HTR-8/SVneo (cell line): ENCODE measurements around the gene TMIE.
A peak's percentile ranks its signal among the peaks of the same experiment; 100 is the strongest.
"Not testable (repeated sequence)": the region's sequence is repeated elsewhere in the genome, so short reads cannot be mapped to it uniquely, and the experiment has no call there.

Source experiments
- DNase-seq: peaks from one replicate; pipeline ENCODE4 v3.0.0; 2011; ENCODE audit warnings: low spot score, mixed read lengths; ENCODE audit not compliant: insufficient read length
- FAIRE-seq: peaks from 2 replicates; lab custom pipeline; 2011; peaks lifted over from hg19 to GRCh38; lab: Jason Lieb, UNC

Gene TMIE

DNA sequence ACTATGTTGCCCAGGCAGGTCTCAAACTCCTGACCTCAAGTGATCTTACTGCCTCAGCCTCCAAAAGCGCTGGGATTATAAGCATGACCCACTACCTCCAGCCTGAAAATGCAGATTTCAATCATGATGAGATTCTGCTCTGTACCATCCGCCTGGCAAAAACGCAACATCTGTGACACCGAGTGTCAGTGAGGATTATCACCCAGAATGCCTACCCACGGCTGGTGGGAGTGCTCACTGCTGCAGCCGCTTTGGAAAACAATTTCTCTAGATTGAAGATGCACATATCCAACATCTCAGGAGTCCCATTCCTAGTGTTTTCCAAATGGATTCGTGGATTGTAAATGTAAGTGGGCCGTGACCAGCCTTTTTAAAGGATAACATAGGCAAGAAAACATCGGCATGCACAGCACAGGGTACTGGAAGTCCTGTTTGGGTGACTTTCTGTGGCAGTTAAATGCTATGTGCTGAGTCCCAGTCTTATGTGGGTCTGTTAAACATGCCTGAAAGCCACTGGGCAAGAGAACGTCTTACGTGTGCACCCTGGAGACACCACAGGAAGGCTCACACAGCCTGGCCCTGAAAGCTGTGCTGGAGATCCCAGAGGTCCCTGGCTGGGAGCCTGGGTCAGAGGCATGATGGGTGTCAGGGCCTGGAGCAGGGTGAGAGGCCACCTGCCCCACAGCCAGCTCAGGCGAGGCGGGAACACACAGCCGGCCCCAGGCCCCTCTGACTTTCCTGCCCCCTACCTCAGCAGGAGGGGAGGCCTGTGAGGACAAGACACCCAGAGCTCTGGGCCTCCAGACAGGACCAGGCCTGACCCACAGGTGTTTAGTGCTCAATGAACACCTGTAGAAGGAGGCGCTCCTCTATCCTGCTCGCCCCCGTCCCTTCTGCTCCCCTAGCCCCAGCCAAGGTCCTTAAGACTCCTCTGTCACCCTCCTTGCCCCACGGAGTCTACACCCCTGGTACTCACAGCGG lies 15.6 kb downstream of the TMIE start:
- FAIRE-seq (no peak), DNase-seq (no peak)

DNA sequence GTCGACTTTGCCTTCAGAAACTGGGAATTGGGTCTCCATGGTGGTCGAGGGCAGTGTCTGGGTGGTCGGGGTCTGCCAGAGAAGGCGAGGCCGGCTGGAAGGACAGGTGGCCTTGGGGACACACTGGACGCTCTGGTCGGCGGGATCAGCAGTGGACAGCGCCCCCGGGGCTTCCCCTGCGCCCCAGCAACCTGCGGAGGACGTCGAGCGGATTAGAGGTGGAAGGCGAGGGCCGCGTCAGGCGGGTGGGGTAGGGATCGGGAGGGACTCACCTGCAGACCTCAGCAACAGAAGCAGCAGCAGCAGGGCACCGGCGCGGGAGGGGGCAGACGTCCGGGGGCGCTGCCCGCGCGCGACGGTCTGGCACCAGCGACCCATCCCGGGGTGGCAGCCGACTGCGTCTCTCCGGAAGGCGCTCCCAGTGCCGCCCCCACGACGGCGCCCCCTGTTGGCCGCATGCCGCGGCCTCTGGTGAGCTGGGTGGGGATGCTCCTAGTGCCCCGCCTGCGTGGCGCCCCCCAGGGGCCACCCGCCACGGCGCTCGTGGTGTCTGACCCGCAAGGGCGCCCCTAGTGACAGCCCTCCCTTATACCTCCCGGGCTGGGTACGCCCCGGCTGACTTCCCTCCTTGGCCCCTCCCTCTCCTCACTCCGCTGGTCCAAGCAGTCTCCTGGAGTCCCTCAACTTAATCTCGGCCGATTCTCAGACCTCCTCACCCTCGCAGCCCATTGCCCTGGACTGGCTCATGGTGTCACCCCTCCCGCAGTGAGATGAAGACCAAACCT lies 16.4 kb downstream of the TMIE start, which contains the start of gene PRSS50:
Gene PRSS50, minus strand, starts transcription at position 423 of the 785 bp plus-strand sequence. Its CDS starts 45 bp downstream, at position 378.
- no peak for DNase-seq

DNA sequence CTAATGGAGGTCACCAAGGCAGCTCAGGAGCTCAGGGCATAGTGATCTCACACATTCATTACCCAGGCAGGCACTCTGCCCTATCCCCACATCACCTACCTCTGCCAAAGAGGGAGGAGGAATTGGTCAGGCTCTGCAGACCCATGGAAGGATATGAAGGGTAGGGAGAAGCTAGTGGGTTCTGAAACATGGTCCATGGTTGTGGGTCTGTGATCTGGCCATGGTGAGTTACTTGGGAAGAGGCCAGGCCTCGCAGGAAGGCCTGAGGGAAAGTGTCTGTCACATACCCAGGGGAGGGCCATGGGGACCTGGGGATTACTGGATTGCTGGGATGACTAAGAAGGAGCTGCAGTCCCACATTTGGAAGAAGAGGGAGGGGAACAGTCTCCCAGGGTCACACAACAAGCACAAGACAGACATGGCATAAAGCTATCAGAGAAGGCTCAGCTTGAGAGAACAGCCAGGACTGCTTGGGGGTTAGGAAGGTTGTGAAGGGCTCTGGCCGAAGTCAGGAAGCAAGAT lies 17.9 kb downstream of the TMIE start:
- DNase-seq (no peak), FAIRE-seq (no peak)

More for the DNA sequence above, 16.4 kb downstream of the TMIE start, which contains the start of gene PRSS50:
- no peak for FAIRE-seq

DNA sequence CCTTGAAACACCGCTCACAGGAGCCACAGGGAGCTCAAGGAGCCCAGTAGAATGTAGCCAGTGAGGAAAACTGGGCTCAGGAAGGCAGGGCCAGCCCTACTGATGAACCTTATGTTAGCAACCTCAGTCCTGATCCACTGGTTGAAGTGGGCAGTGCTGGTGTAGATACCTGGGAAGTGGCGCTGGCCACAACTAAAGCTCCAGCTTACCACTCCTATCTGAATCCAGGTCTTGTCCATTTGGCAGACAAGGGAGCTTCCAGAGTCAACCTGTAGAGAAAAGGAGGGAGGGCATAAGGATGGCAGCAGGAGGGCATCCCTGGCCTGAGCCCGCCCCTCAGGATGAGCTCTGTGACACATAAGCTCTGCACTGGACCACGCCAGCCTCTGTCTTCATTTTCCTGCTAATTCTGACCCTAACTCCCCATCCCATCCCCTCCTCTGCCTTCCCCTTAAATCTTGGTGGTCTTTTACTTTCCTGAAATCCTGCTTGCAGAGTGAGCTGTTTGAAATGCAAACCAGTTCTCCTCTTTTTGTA lies 18.6 kb downstream of the TMIE start:
- FAIRE-seq (no peak), DNase-seq (no peak)

DNA sequence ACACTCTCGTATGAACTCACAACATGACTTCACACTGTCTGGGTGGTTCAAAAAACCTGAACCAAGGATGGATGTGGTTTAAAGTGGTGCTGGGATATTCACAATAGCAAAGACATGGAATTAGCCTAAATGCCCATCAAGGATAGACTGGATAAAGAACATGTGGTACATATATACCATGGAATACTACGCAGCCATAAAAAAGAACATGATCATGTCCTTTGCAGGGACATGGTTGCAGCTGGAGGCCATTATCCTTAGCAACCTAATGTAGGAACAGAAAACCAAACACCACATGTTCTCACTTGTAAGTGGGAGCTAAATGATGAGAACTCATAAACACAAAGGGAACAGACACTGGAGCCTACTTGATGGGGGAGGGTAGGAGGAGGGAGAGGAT lies 19.8 kb downstream of the TMIE start:
- DNase-seq: no peak
- peak; percentile 74 for FAIRE-seq

DNA sequence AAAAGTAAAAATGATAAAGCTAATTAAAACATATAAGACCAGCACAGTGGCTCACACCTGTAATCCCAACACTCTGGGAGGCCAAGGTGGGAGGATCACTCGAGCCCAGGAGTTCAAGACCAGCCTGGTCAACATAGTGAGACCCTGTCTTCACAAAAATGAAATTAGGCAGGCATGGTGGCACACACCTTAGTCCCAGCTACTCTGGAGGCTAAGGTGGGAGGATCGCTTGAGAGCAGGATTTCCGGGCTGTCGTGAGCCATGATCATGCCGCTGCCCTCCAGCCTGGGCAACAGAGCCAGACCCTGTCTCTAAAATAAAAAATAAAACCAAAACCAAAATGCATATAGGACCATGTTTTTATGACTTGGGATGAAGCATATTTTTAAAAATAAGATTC lies 21.3 kb downstream of the TMIE start:
- FAIRE-seq: no peak
- DNase-seq: no peak

DNA sequence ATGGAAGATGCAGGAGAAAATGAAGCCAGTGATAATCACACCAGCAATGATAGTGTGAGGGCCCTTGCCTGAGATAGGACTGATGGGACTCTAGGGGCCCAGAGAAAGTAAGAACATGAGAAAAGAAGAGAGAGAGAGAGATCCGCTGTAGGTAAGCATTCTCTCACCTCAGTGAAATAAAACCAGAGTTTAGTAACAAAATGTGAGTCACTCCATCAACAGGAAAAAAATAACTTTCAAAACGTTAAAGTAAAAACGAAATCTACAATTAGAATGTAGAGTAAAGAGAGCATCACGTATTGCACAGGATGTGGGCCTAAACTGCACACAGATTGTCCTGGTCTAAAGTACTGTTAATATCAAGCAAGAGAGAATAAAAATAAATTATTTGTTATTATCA lies 23.2 kb downstream of the TMIE start:
- FAIRE-seq (no peak), DNase-seq (no peak)

DNA sequence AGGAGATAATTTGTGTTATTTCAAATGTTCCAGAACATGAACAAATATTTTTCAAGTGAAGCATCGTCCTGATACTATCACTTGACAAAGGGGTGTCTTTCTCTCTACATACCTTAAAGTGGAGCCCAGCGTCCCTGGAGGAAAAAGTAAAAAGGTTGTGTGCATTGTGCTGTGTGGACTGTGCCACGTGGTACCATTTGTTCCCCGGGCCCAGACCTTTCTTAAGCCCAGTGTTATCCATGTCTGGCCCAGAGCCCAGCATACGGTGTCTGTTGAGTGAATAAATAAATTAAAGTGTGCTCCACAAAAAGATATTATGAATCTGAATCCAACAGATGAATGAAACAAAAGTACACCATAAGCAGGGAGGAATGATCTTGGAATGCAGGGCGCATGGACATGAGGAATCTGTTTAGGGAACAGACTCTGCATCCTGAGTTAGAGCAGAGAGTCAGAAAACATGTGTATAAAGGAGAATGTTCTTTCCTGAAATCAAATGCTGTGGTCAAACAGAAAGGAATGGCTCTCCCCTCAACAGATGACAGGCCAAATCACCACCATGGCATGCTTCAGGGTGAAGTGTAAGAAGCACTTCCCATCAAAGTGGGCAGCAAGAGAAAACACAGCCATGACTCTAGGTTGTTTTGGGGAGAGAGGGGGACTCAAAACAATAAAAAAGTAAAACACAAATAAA lies 24.6 kb downstream of the TMIE start:
- FAIRE-seq (no peak), DNase-seq (no peak)

DNA sequence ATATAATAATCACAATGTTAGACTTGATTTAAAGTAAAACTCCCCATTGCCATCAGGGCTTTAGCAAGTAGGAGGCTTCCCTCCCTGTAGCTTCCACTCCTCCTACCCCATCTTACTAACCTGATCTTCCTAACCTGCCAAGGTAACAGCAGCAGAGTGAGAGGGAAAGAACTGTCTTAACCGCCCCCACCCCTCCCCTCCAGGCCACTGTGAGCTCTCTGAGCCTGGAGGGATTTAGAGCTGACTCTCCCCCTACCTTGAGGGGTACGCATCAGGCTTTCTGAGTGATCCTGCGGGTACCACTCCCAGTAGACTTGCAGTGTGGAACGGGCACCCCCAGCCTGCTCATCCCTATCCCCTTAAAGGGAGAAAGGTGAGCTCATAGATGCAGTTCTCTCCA lies 27.8 kb downstream of the TMIE start:
- no peak for FAIRE-seq
- DNase-seq: no peak

DNA sequence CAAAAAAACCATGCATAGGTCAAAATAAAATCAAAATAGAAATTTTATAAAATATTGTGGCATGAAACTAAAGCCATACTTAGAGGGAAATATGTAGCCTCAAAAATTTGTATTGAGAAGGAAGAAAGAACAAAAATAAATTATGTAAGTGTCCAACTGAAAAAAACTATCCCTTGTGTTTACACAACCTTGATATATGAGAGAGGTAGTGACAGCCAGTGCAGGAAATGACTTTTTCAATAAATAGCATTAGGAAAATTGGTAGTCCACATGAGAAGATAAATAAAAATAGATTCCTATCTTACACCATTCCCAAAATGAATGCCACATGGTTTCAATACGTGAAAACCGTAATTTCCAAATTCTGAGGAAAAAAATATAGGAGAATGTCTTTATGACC lies 29.6 kb downstream of the TMIE start:
- no peak for DNase-seq
- FAIRE-seq: no peak

DNA sequence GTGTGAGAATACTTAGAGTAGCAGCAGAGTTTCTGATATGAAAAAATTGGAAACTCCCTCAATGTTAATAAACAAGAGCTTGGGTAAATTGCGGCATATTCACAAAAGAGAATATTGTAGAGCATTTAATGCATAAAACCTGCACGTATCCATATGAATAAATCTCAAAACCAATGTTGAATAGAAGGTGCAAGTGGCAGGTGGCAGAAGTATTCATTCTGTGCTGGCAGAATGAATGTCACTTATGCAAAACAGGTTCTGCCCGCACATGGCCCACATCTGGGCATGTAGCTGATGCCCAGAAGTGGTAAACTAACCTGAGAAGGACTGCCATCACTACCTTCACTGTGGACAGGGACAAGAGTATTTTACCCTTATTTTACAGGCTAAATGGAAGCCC lies 30.6 kb downstream of the TMIE start:
- DNase-seq (no peak), FAIRE-seq (no peak)

DNA sequence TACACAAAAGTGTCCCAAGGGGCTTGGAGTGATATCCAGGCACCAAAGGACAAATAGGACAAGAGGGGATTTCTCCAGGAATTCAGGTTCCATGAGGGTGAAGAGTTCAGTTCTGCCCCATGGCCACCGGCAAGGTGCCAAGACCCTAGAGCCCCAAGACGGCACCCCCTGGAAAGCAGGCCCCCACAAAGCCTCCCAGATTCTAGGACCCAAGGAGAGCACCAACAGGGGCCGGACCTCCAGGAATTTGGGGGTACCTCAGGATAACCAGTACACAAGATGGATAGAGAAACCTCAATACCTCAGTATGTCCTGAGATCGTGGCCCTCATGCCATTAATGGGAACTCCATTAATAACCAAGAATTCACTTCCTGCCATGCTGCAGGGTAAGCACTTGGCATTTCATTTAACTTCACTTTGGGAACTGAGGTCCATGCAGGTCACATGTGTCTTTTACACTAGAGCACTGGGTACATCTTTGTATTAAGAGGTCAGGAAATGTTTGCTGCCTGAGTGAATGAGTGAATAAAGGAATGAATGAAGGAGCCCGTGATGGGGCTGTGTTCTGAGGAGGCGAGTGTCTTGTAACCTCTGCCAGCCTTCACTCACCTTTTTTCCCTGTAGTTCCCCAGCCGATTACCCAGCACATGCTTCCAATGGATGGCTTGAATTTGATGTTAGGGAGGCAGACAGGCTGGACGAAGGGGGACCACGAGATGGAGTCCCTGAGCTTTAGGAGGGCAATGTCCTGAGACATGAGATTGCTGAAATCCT lies 32.0 kb downstream of the TMIE start:
- FAIRE-seq: no peak
- peak; percentile 32 for DNase-seq

DNA sequence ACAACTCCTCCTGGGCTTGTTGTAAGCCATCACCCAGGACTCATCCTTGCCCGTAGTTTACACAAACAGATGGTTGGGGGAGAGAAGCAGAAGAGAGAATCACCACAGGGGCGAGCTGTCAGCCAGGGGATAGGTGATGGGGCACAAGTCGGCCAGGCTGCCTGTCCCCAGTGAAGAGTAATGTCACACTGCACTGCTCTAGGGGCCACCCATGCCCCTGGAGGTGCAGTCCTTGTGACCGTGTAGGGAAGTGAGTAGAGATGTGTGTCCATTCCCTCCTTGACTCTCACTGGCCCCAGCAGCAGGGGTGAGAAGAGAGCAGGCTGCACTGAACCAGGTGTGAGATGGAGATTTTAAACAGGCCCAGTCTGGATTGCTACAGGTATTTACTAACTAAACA lies 33.6 kb downstream of the TMIE start:
- DNase-seq: no peak
- no peak for FAIRE-seq

DNA sequence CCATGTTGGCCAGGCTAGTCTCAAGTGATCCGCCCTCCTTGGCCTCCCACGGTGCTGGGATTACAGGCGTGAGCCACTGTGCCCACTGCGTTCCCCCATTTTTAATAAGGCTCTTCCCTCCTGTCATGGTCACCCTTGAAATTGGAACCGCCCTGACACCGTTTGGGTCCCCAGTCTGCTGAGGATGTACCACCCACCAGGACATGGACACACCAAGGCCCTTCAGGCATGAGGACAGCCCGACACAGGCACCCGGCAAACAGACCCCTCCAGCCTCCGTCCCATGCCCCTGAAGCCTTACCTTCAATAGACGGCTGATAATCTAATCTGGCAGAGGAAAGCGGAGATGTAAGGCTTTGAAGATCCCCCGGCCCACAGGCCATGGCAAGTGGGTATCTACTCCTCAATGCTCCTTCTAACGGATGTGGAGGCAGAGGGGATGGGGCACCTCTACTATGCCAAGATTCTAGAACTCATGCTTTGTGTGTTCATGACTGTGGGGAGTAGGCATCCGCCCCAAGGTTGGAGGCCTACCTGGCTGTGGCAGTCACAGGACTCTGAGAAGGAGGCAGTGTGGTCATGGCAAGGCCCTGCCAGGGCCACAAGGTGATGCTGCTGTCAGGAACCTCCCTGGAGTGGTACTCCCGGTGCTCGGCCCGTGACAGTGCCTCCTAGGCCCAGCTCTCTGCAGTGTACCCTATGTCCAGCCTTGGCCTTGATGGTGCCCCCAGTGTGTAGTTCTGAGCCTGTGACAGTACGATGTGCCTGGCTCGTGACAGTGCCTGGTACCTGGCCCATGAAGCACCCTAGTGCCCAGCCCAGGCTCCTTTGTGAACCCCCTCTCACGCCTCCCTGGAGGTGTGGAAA lies 35.0 kb downstream of the TMIE start:
- no peak for DNase-seq
- no peak for FAIRE-seq

DNA sequence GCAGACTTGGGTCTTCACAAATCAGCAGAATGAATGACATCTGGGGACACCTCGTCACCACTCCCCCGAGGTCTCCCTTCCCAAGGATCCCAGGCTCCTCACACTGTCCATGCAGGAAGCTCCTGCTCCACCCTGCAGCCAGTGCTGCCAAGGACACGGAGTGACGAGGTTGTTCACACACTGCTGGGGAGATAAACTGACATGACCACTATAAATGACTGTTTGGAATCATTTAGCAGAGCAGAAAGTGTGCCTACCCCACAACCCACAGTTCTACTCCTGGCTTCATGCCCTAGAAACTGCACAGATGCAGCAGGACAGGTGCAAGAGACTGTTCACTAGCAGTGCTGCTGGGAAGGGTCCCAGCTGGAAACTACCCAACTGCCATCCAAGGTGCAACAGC lies 36.1 kb downstream of the TMIE start:
- no peak for FAIRE-seq
- DNase-seq: no peak

DNA sequence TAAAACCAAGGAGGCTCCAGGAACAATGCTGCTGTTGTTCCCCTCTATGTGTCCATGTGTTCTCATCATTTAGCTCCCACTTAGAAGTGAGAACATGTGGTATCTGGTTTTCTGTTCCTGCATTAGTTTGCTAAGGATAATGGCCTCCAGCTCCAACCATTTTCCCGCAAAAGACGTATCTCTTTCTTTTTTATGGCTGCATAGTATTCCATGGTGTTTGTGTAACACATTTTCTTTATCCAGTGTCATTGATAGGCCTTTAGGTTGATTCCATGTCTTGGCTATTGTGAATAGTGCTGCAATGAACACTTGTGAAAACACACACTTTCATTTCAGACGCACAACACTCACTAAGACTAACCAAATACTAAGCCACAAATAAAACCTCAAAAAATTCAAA lies 38.4 kb downstream of the TMIE start:
- not testable (repeated sequence) for FAIRE-seq, DNase-seq

DNA sequence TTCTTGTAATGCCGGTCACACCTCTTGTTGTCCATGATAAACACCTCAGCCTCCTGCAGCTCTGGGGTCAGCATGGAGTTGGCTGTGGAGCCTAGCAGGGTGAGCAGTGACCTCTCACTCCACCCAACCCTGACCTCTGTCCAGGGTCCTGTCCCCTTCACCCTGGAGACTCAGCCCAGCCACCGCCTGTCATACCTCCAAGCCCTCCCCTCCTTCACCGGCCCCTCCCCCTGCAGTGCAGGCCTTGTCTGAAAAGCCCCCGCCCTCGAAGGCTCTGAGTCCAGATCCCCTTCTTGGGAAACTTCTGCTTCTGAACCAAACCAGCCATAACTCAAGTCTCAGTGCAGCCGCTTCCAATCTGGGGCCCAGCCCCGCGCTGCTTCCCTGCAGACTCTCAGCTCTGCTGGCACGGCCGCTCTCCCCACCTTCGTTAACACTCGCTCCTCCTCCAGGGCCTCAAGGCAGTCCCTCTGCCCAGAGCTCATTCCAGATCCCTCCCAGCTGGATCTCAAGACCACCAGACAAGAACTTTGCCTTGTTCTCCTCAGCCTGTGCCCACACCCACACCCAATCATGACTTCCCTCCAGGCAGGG lies 41.9 kb downstream of the TMIE start:
- no peak for DNase-seq
- FAIRE-seq: no peak

DNA sequence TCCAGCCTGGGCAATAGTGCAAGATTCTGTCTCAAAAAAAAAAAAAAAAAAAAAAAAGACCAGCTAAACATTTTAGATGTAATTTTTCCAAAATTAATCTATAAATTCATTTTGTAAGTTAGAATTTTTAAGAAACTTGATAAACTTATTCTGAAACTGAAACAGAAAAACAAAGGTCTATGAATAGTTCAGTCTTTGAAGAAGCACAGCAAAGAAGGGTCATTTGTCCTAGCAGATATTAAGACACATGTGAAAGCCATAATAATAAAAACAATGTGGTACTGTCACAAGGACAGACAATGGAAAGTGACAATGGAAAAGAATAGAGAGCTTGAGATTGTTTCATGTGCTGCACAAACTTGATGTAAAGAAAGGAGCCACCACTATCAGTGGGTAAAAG lies 45.5 kb downstream of the TMIE start:
- DNase-seq: no peak
- no peak for FAIRE-seq
